Adrenal gland (tissue), 5 donors: ENCODE results near the gene ERVK3-1.

ENCODE experiments used
- POLR2A ChIP-seq, 2 donors: fragments of 450-650 bp; IDR thresholded peaks; one replicate each; pipeline ENCODE4 v1.6.1; 2017; ENCODE audit warnings: antibody characterized with exemption in 2 of 2, mild to moderate bottlenecking in 2 of 2, moderate library complexity in 1 of 2
- TF ChIP-seq, protein P1 (sequence below), 6 experiments: fragments of 450-650 bp in 4 of 6; fragments of 200-600 bp in 2 of 6; sonication (generic) in 1 of 6; IDR thresholded peaks; 1 replicate in 5 of 6; 2 replicates in 1 of 6; pipeline versions ENCODE4 v1.5.1 to v1.8.0; 2016 to 2021; ENCODE audit warnings: antibody characterized with exemption in 6 of 6, mild to moderate bottlenecking in 2 of 6, moderate library complexity in 1 of 6
- donor health status: DM: no; HTN: no; CAD: no.

- TF ChIP-seq POLR2A (IDR thresholded peaks at IDR 0.05) = no peak
- TF ChIP-seq, protein P1, sequence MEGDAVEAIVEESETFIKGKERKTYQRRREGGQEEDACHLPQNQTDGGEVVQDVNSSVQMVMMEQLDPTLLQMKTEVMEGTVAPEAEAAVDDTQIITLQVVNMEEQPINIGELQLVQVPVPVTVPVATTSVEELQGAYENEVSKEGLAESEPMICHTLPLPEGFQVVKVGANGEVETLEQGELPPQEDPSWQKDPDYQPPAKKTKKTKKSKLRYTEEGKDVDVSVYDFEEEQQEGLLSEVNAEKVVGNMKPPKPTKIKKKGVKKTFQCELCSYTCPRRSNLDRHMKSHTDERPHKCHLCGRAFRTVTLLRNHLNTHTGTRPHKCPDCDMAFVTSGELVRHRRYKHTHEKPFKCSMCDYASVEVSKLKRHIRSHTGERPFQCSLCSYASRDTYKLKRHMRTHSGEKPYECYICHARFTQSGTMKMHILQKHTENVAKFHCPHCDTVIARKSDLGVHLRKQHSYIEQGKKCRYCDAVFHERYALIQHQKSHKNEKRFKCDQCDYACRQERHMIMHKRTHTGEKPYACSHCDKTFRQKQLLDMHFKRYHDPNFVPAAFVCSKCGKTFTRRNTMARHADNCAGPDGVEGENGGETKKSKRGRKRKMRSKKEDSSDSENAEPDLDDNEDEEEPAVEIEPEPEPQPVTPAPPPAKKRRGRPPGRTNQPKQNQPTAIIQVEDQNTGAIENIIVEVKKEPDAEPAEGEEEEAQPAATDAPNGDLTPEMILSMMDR (IDR thresholded peaks at IDR 0.05) = no peak
Observed at GRCh38 chr19:58328999-58329398, 23.8 kb downstream of the ERVK3-1 start.
